Measurements from ENCODE around the gene SFMBT1. TPM values are rescaled to one million over a fixed set of nuclear protein-coding genes. Genes with fewer than 3 reads are reported as not detected.

The SFMBT1 gene
- total RNA-seq, 6 experiments from 2014 or later = 3.0 to 4.8 (median 3.9) TPM

GRCh38 chr3:52998771-52999513 lies 46.9 kb downstream of the SFMBT1 start:
- H3K27me3 Mint-ChIP-seq (ENCODE audit: insufficient read depth) = no peaks in the 10 kb centered on the region; the same call in none of the 2 replicates
- TF ChIP-seq, protein P1, sequence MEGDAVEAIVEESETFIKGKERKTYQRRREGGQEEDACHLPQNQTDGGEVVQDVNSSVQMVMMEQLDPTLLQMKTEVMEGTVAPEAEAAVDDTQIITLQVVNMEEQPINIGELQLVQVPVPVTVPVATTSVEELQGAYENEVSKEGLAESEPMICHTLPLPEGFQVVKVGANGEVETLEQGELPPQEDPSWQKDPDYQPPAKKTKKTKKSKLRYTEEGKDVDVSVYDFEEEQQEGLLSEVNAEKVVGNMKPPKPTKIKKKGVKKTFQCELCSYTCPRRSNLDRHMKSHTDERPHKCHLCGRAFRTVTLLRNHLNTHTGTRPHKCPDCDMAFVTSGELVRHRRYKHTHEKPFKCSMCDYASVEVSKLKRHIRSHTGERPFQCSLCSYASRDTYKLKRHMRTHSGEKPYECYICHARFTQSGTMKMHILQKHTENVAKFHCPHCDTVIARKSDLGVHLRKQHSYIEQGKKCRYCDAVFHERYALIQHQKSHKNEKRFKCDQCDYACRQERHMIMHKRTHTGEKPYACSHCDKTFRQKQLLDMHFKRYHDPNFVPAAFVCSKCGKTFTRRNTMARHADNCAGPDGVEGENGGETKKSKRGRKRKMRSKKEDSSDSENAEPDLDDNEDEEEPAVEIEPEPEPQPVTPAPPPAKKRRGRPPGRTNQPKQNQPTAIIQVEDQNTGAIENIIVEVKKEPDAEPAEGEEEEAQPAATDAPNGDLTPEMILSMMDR (IDR thresholded peaks at IDR 0.05) = no peak
- no peaks in the 10 kb centered on the region for H3K4me1 Mint-ChIP-seq (ENCODE audit: low read depth)
- no peak for DNase-seq
- no peaks in the 10 kb centered on the region for H3K9me3 Mint-ChIP-seq
- H3K4me3 Mint-ChIP-seq = no peak overlapping the region
- no peaks in the 10 kb centered on the region for H3K36me3 Mint-ChIP-seq (ENCODE audit: low read depth)
- no peak overlapping the region for H3K27ac Mint-ChIP-seq

GRCh38 chr3:52990637-52991036 lies 55.2 kb downstream of the SFMBT1 start:
- H3K9me3 Mint-ChIP-seq = no peaks in the 10 kb centered on the region
- H3K27ac Mint-ChIP-seq = no peak overlapping the region
- H3K4me1 Mint-ChIP-seq (ENCODE audit: low read depth) = no peaks in the 10 kb centered on the region
- TF ChIP-seq, protein P1 (IDR thresholded peaks at IDR 0.05) = no peak
- no peak for DNase-seq
- H3K4me3 Mint-ChIP-seq = no peak overlapping the region
- H3K36me3 Mint-ChIP-seq (ENCODE audit: low read depth) = no peaks in the 10 kb centered on the region
- peaks cover 2% of the 10 kb centered on the region for H3K27me3 Mint-ChIP-seq (ENCODE audit: insufficient read depth)

DNA sequence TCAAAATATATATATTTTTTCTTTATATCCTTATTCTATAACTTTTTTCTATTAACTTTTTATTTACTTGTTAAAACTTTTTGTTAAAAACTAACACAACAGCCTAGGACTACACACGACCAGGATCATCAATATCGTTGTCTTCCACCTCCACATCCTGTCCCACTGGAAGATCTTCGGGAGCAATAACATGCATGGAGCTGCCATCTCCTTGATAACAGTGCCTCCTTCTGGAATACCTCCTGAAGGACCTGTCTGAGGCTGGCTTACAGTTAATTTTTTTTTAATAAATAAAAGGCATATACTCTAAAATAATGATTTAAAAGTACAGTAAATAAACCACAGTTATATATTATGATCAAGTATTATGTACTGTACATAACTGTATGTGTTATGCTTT lies 58.9 kb downstream of the SFMBT1 start:
- Mint-ChIP-seq H3K4me3 (no peak overlapping the region), H3K36me3 (ENCODE audit: low read depth) (no peaks in the 10 kb centered on the region), H3K27me3 (ENCODE audit: insufficient read depth) (peaks cover 2% of the 10 kb centered on the region), H3K4me1 (ENCODE audit: low read depth) (no peaks in the 10 kb centered on the region), H3K27ac (no peak overlapping the region), H3K9me3 (no peaks in the 10 kb centered on the region)
- TF ChIP-seq, protein P1 (IDR thresholded peaks at IDR 0.05) = peak; percentile 69
- peak; percentile 20 for DNase-seq

GRCh38 chr3:52986049-52986448 lies 59.8 kb downstream of the SFMBT1 start:
- Mint-ChIP-seq H3K27me3 (ENCODE audit: insufficient read depth) (peaks cover 2% of the 10 kb centered on the region; the same call in 1 of the 2 replicates), H3K9me3 (no peaks in the 10 kb centered on the region), H3K27ac (no peak overlapping the region), H3K4me1 (ENCODE audit: low read depth) (no peaks in the 10 kb centered on the region), H3K4me3 (no peak overlapping the region), H3K36me3 (ENCODE audit: low read depth) (no peaks in the 10 kb centered on the region; the same call in 1 of the 2 replicates)
- TF ChIP-seq, protein P1 (IDR thresholded peaks at IDR 0.05) = no peak
- peak; percentile 34 for DNase-seq

DNA sequence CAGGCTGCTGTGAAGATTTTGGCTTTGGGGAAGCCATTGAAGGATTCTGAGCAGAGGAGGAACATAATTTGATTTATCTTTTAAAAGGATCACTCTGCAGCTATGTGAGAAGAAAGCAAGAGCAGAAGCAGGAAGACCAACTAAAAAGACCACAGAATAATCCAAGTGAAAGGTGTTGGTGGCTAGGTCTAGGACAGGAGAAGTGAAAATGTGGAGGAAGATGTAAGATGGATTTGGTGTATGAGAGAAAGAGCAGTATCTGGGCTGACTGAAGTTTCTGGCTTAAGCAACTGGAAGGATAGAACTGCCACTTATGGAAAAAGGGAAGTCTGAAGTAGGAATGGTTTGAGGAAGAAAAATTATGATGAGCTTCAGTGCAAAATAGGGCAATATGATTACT lies 62.0 kb downstream of the SFMBT1 start:
- no peak for DNase-seq
- no peak overlapping the region for H3K4me3 Mint-ChIP-seq
- H3K9me3 Mint-ChIP-seq = no peaks in the 10 kb centered on the region
- H3K4me1 Mint-ChIP-seq (ENCODE audit: low read depth) = no peaks in the 10 kb centered on the region
- TF ChIP-seq, protein P1 (IDR thresholded peaks at IDR 0.05) = no peak
- no peaks in the 10 kb centered on the region for H3K27me3 Mint-ChIP-seq (ENCODE audit: insufficient read depth)
- no peaks in the 10 kb centered on the region; the same call in 1 of the 2 replicates for H3K36me3 Mint-ChIP-seq (ENCODE audit: low read depth)
- no peak overlapping the region for H3K27ac Mint-ChIP-seq

Data from HFFc6 (cell line).